DOHH2 (cell line): ENCODE measurements around the gene ANO10.

ENCODE experiments used
- H3F3A ChIP-seq: fragments of 200-600 bp; sonication (generic), shearing (Covaris generic); 2 replicates; pipeline ENCODE4 v1.6.0; 2016; ENCODE audit warnings: antibody characterized with exemption, mild to moderate bottlenecking; ENCODE audit not compliant: control insufficient read depth, insufficient read depth
- H3K27ac ChIP-seq: fragments of 200-600 bp; sonication (generic); 2 replicates; pipeline ENCODE4 v1.5.1; 2014; ENCODE audit warnings: low read depth, mild to moderate bottlenecking, low read length, moderate library complexity
- H3K27me3 ChIP-seq: fragments of 200-600 bp; sonication (generic); 2 replicates; pipeline ENCODE4 v1.6.1; 2014; ENCODE audit warnings: mild to moderate bottlenecking, low read length, mixed read lengths; ENCODE audit not compliant: control insufficient read depth
- H3K36me3 ChIP-seq: fragments of 200-600 bp; sonication (generic); 2 replicates; pipeline ENCODE4 v1.6.1; 2014; ENCODE audit warnings: mild to moderate bottlenecking, low read length, moderate library complexity, mixed read lengths; ENCODE audit not compliant: control insufficient read depth
- H3K4me1 ChIP-seq: fragments of 200-600 bp; sonication (generic); 2 replicates; pipeline ENCODE4 v1.6.1; 2014; ENCODE audit warnings: mild to moderate bottlenecking, low read length, mixed read lengths; ENCODE audit not compliant: control insufficient read depth
- H3K4me2 ChIP-seq: fragments of 200-600 bp; sonication (generic); 2 replicates; pipeline ENCODE4 v1.6.0; 2014; ENCODE audit warnings: mild to moderate bottlenecking, low read length, moderate library complexity
- H3K4me3 ChIP-seq: fragments of 200-600 bp; sonication (generic); 2 replicates; pipeline ENCODE4 v1.5.1; 2014; ENCODE audit warnings: mild to moderate bottlenecking, low read length, mixed read lengths
- H3K79me2 ChIP-seq: fragments of 200-600 bp; sonication (generic); 2 replicates; pipeline ENCODE4 v1.6.1; 2014; ENCODE audit warnings: mild to moderate bottlenecking, low read length, mixed read lengths; ENCODE audit not compliant: control insufficient read depth
- H3K9me2 ChIP-seq: fragments of 200-600 bp; sonication (generic); replicated peaks from 2 replicates; pipeline ENCODE4 v1.6.1; 2014; ENCODE audit warnings: mild to moderate bottlenecking, low read length, mixed read lengths; ENCODE audit not compliant: control insufficient read depth
- H3K9me3 ChIP-seq: fragments of 200-600 bp; sonication (generic); 2 replicates; pipeline ENCODE4 v1.6.1; 2014; ENCODE audit warnings: antibody characterized with exemption, low read length, mixed read lengths; ENCODE audit not compliant: control insufficient read depth, insufficient read depth
- H4K20me1 ChIP-seq: fragments of 200-600 bp; sonication (generic); 2 replicates; pipeline ENCODE4 v1.6.0; 2014; ENCODE audit warnings: low read depth, mild to moderate bottlenecking, antibody characterized with exemption, low read length, moderate library complexity; ENCODE audit not compliant: control insufficient read depth, insufficient read depth
- EZH2phosphoT487 ChIP-seq: fragments of 200-600 bp; sonication (generic); IDR thresholded peaks from 2 replicates; pipeline ENCODE4 v1.6.1; 2017; ENCODE audit warnings: borderline replicate concordance, mild to moderate bottlenecking, antibody characterized with exemption, low read length, moderate library complexity, mixed read lengths
- TF ChIP-seq, protein P1 (sequence below): fragments of 200-600 bp; sonication (generic); IDR thresholded peaks from one replicate; pipeline ENCODE4 v1.5.1; 2014; ENCODE audit warnings: antibody characterized with exemption, mild to moderate bottlenecking, low read depth, low read length; ENCODE audit not compliant: poor library complexity, severe bottlenecking

ANO10 gene

GRCh38 chr3:43348350-43348749 is 273.5 kb downstream of the ANO10 start:
- Histone ChIP-seq H3K27ac (no peak overlapping the region), H3K9me3 (no peaks in the 10 kb centered on the region), H3K27me3 (no peaks in the 10 kb centered on the region), H3K36me3 (peaks cover 36% of the 10 kb centered on the region), H3K4me3 (no peak overlapping the region), H3K9me2 (no peaks in the 10 kb centered on the region), H3K4me1 (no peaks in the 10 kb centered on the region), H4K20me1 (no peaks in the 10 kb centered on the region), H3F3A (no peaks in the 10 kb centered on the region), H3K79me2 (no peaks in the 10 kb centered on the region), H3K4me2 (no peak overlapping the region)
- no peak for TF ChIP-seq EZH2phosphoT487
- TF ChIP-seq, protein P1, sequence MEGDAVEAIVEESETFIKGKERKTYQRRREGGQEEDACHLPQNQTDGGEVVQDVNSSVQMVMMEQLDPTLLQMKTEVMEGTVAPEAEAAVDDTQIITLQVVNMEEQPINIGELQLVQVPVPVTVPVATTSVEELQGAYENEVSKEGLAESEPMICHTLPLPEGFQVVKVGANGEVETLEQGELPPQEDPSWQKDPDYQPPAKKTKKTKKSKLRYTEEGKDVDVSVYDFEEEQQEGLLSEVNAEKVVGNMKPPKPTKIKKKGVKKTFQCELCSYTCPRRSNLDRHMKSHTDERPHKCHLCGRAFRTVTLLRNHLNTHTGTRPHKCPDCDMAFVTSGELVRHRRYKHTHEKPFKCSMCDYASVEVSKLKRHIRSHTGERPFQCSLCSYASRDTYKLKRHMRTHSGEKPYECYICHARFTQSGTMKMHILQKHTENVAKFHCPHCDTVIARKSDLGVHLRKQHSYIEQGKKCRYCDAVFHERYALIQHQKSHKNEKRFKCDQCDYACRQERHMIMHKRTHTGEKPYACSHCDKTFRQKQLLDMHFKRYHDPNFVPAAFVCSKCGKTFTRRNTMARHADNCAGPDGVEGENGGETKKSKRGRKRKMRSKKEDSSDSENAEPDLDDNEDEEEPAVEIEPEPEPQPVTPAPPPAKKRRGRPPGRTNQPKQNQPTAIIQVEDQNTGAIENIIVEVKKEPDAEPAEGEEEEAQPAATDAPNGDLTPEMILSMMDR = no peak

- peaks cover 41% of the 10 kb centered on the region for H3K36me3 ChIP-seq
- H3K9me2 ChIP-seq = no peaks in the 10 kb centered on the region
These were observed 274.0 kb downstream of the ANO10 start for GRCh38 chr3:43347774-43348173.

DNA sequence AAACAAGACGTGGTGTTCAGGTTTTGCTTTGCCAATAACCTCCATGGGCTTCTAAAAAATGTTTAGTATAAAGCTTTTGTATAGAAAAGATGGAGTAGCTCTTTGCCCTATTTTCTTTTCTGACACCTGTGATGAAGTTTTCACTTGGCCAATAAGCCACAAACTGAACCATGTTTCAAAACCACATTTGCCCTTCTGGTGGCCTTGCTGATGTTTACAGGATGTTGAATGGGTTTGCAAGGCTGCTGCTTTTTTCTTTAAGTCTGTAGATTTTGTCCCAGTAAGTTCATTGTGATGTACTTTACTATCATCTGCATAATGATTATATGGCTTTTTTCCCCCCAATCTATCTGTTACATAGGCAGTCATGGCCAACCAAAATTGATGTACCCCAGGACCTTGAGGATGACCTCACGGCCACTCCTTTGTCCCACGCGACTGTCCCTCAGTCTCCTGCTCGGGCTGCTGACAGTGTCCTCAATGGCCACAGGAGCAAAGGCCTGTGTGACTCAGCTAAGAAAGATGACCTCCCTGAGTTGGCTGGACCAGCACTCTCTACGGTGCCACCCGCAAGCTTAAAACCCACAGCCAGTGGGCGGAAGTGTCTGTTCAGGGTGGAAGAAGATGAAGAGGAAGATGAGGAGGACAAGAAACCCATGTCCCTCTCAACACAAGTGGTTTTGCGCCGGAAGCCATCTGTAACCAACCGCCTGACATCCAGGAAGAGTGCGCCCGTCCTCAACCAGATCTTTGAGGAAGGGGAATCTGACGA is 274.6 kb downstream of the ANO10 start:
- Histone ChIP-seq H3K4me2 (no peak overlapping the region), H3K27ac (no peak overlapping the region)

More at GRCh38 chr3:43347774-43348173, 274.0 kb downstream of the ANO10 start:
- no peak overlapping the region for H3K27ac ChIP-seq
- H3K4me1 ChIP-seq = no peaks in the 10 kb centered on the region
- no peaks in the 10 kb centered on the region for H3F3A ChIP-seq
- no peaks in the 10 kb centered on the region for H3K79me2 ChIP-seq
- H3K27me3 ChIP-seq = no peaks in the 10 kb centered on the region
- TF ChIP-seq, protein P1 = no peak
- TF ChIP-seq EZH2phosphoT487 = no peak
- no peaks in the 10 kb centered on the region for H4K20me1 ChIP-seq
- H3K4me3 ChIP-seq = no peak overlapping the region
- H3K9me3 ChIP-seq = no peaks in the 10 kb centered on the region
- H3K4me2 ChIP-seq = no peak overlapping the region

More for the DNA sequence above, 274.6 kb downstream of the ANO10 start:
- Histone ChIP-seq H3K4me3 (no peak overlapping the region), H3K79me2 (no peaks in the 10 kb centered on the region), H3F3A (no peaks in the 10 kb centered on the region), H3K9me3 (no peaks in the 10 kb centered on the region), H3K4me1 (no peaks in the 10 kb centered on the region), H4K20me1 (no peaks in the 10 kb centered on the region), H3K27me3 (no peaks in the 10 kb centered on the region), H3K36me3 (peaks cover 47% of the 10 kb centered on the region), H3K9me2 (no peaks in the 10 kb centered on the region)
- TF ChIP-seq, protein P1 = no peak
- TF ChIP-seq EZH2phosphoT487 = no peak
